Measurements from ENCODE around the gene PIEZO2.

DNA sequence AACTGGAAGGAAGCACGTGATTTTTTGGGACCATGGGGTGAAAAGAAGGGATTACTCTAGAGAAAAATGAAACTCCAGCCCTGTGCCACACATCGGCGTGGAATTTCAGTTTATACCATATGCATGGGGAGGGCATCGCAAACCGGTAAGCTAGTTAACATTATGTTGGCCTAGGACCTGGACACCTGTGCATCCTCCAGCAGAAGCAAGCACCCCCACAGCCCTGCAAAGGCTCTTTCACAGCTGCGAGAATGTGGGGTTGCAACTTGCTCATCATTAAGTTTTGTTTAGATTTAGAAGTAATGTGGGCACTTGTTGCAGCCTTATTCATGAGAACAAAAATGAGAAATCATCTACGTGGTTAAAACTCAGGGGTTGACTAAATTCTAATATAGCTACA, 299.2 kb downstream of the PIEZO2 start:
- TF ChIP-seq, protein P1, sequence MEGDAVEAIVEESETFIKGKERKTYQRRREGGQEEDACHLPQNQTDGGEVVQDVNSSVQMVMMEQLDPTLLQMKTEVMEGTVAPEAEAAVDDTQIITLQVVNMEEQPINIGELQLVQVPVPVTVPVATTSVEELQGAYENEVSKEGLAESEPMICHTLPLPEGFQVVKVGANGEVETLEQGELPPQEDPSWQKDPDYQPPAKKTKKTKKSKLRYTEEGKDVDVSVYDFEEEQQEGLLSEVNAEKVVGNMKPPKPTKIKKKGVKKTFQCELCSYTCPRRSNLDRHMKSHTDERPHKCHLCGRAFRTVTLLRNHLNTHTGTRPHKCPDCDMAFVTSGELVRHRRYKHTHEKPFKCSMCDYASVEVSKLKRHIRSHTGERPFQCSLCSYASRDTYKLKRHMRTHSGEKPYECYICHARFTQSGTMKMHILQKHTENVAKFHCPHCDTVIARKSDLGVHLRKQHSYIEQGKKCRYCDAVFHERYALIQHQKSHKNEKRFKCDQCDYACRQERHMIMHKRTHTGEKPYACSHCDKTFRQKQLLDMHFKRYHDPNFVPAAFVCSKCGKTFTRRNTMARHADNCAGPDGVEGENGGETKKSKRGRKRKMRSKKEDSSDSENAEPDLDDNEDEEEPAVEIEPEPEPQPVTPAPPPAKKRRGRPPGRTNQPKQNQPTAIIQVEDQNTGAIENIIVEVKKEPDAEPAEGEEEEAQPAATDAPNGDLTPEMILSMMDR (IDR thresholded peaks at IDR 0.05) = no peak
- TF ChIP-seq POLR2A (IDR thresholded peaks at IDR 0.05) = no peak

Measured in esophagus squamous epithelium (tissue), 4 donors.